ENCODE results near the gene RASA3.

Gene RASA3

DNA sequence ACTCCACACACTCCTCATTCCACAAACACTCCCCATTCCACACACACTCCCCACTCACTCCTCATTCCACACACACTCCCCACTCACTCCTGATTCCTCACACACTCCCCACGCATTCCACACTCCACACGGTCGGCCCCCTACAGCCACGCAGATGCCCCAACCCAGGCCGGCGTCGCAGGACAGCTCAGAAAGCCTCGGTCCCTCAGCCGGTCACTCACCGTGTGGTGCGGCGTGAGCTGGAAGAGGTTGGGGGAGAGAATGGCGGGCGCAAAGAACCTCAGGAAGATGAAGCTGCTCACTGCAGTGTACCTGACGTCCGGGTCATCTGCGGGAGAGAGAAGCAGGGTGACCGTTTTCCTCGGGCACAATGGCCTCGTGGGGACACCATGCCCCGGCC, 119.5 kb downstream of the RASA3 start:
- no peak overlapping the region for H3K4me3 ChIP-seq (ENCODE audit: insufficient read depth, low read depth, low read length)
- no peaks in the 10 kb centered on the region for H3K27me3 ChIP-seq (ENCODE audit: control insufficient read depth, insufficient read depth, low read length, poor library complexity, severe bottlenecking)
- WGBS, 2 experiments: 92 to 94% methylated on average over 21 of the region's 21 CpGs
- H3K9me3 ChIP-seq (ENCODE audit: control insufficient read depth, low read length): no peaks in the 10 kb centered on the region
- no peaks in the 10 kb centered on the region for H3K36me3 ChIP-seq (ENCODE audit: control insufficient read depth, insufficient read depth, low read length)
- H3K27ac ChIP-seq (ENCODE audit: insufficient read depth, low read depth, low read length, poor library complexity, severe bottlenecking): no peak overlapping the region
- no peaks in the 10 kb centered on the region for H3K4me1 ChIP-seq (ENCODE audit: control insufficient read depth, insufficient read depth, low read length)

DNA sequence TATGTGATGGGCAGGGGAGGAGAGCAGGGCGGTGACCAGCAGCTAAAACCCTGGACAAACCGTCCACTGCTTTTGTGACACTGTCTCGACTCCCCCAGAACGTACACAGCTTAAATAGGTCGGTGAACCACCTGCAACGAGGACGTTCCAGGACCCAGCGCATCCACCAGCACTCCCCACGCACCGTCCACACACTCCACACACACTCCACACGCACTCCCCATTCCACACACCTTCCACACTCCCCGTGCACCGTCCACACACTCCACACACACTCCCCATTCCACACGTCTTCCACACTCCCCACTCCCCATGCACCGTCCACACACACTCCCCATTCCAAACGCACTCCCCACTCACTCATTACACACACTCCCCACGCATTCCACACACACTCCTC, 120.3 kb downstream of the RASA3 start:
- WGBS, 2 experiments: 91 to 93% methylated on average over 17 of the region's 17 CpGs
- Histone ChIP-seq H3K27ac (ENCODE audit: insufficient read depth, low read depth, low read length, poor library complexity, severe bottlenecking) (no peak overlapping the region), H3K4me1 (ENCODE audit: control insufficient read depth, insufficient read depth, low read length) (no peaks in the 10 kb centered on the region), H3K4me3 (ENCODE audit: insufficient read depth, low read depth, low read length) (no peak overlapping the region), H3K9me3 (ENCODE audit: control insufficient read depth, low read length) (no peaks in the 10 kb centered on the region), H3K36me3 (ENCODE audit: control insufficient read depth, insufficient read depth, low read length) (no peaks in the 10 kb centered on the region), H3K27me3 (ENCODE audit: control insufficient read depth, insufficient read depth, low read length, poor library complexity, severe bottlenecking) (no peaks in the 10 kb centered on the region)

DNA sequence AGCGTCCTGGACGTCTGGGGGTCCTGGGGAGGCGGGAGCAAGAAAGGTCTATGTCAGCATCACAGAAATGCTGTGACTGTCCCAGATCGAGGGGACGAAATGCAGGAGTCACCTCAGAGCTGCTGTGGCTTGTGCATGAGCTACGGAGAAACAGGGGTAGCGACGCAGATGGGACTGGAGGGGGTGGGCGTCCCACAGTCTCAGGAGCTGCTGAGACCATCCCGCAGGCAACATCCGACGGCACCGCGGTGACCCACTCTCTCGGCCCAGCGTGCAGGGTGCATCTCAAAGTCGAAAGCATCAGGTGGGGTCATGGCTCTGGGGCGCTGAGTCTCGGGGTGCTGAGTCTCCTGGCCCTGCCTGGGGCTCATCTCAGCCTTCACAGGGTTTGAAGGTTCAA, 121.2 kb downstream of the RASA3 start:
- WGBS, 2 experiments: 95% methylated on average over 19 of the region's 19 CpGs
- Histone ChIP-seq H3K4me3 (ENCODE audit: insufficient read depth, low read depth, low read length) (no peak overlapping the region), H3K9me3 (ENCODE audit: control insufficient read depth, low read length) (no peaks in the 10 kb centered on the region), H3K4me1 (ENCODE audit: control insufficient read depth, insufficient read depth, low read length) (no peaks in the 10 kb centered on the region), H3K27me3 (ENCODE audit: control insufficient read depth, insufficient read depth, low read length, poor library complexity, severe bottlenecking) (no peaks in the 10 kb centered on the region), H3K36me3 (ENCODE audit: control insufficient read depth, insufficient read depth, low read length) (no peaks in the 10 kb centered on the region), H3K27ac (ENCODE audit: insufficient read depth, low read depth, low read length, poor library complexity, severe bottlenecking) (no peak overlapping the region)

DNA sequence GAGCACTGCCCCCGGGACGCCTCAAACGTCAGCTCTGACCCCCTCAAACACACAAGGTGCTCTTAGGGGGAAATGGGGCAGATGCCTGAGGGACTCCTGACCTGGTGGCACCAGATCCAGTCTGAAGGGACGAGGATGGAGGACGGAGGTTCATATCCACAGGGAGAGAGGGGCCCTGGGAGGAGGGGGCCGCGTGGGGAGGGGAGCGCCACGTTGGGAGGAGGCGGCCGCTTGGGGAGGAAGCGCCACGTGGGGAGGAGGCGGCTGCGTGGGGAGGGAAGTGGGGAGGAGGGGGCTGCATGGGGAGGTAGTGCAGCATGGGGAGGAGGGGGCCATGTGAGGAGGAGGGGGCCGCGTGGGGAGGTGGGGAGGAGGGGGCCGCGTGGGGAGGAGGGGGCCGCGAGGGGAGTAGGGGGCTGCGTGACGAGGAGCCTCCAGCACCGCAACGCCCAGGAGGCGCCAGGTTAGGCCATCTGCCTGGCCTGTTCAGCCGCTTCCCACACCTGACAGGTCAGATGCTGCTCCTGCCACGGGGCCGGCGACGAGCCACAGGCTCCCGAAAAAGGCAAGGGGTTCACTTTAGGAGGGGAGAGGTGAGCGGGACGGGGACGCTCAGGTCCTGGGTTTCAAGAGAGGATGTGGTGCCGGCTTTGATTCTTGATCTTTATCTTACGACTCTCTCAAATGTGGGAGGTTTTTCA, 121.9 kb downstream of the RASA3 start:
- 89 to 91% methylated on average over 35 to 37 of the region's 37 CpGs for WGBS, 2 experiments
- H3K27me3 ChIP-seq (ENCODE audit: control insufficient read depth, insufficient read depth, low read length, poor library complexity, severe bottlenecking): no peaks in the 10 kb centered on the region
- no peak overlapping the region for H3K4me3 ChIP-seq (ENCODE audit: insufficient read depth, low read depth, low read length)
- H3K27ac ChIP-seq (ENCODE audit: insufficient read depth, low read depth, low read length, poor library complexity, severe bottlenecking): no peak overlapping the region
- no peaks in the 10 kb centered on the region for H3K36me3 ChIP-seq (ENCODE audit: control insufficient read depth, insufficient read depth, low read length)
- no peaks in the 10 kb centered on the region for H3K9me3 ChIP-seq (ENCODE audit: control insufficient read depth, low read length)
- H3K4me1 ChIP-seq (ENCODE audit: control insufficient read depth, insufficient read depth, low read length): no peaks in the 10 kb centered on the region

DNA sequence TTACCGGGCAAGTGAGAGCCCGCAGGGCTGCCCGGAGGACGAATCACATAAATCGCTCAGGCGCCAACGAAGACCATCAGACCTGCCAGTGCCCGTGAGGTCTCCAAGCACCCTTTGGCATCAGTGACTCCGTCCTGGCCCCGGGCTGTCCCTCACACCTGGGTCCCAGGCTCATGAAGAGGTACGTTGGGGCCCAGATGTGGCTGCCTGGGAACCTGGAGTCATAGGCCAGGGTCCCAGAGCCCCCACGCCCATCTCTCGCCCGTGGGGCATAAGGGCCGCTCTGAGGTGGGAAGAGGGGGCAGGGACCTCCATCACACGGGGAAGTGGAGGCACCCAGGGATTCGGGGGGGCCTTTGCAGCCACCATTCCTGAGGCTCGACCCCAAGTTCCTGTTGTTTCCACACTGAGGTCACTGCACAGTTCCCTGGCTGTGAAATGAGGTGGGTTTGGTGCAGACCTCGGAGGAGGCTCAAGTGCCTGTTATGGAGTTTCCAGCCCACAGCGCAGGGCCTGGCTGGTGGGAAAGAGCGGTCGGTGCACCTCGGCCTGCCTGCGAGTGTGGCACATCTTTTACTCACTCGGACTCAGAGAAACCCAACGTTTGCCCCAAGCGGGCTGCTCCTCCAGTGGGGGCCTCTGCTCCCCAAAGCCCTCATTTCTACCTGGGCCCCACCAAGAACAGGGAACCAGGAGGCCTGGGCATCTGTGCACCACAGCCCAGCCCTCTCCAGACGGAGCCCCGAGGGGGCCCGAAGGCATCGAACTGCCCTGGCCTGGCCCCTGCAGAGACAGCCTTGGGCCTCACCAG, 122.6 kb downstream of the RASA3 start:
- Histone ChIP-seq H3K9me3 (ENCODE audit: control insufficient read depth, low read length) (no peaks in the 10 kb centered on the region), H3K4me1 (ENCODE audit: control insufficient read depth, insufficient read depth, low read length) (no peaks in the 10 kb centered on the region), H3K4me3 (ENCODE audit: insufficient read depth, low read depth, low read length) (no peak overlapping the region), H3K27me3 (ENCODE audit: control insufficient read depth, insufficient read depth, low read length, poor library complexity, severe bottlenecking) (no peaks in the 10 kb centered on the region), H3K36me3 (ENCODE audit: control insufficient read depth, insufficient read depth, low read length) (no peaks in the 10 kb centered on the region), H3K27ac (ENCODE audit: insufficient read depth, low read depth, low read length, poor library complexity, severe bottlenecking) (no peak overlapping the region)
- WGBS, 2 experiments: 94 to 95% methylated on average over 31 of the region's 31 CpGs

DNA sequence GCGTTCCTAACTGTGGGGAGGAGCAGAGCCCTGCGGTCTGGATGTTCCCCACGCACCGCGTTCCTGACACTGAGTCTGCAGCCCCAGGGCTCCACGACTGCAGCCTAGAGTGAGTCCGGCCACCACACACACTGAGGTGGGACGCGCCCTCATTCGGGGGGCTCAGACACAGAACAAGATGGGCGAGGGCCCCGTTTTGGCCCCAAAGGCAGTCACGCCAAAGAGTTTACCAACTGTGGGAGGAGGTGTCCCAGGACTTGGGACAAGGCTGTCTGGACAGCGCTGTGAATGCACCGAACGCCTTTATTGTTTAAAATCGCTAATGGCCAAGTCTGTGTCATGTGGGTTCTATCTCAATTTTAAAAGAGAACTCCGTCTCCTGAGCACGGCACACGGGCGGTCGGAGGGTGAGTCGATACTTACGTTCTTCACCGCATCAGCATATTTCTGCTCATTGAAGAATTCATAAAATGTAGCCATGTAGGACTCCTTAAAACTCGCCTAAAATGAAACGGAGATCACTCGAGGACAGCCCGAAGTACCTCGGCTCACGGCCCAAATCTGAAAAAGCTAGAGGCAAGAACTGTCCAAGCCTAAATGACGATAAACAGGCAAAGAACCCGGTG, 123.3 kb downstream of the RASA3 start:
- no peaks in the 10 kb centered on the region for H3K4me1 ChIP-seq (ENCODE audit: control insufficient read depth, insufficient read depth, low read length)
- H3K9me3 ChIP-seq (ENCODE audit: control insufficient read depth, low read length): no peaks in the 10 kb centered on the region
- WGBS, 2 experiments: 90 to 91% methylated on average over 33 of the region's 33 CpGs
- H3K27me3 ChIP-seq (ENCODE audit: control insufficient read depth, insufficient read depth, low read length, poor library complexity, severe bottlenecking): no peaks in the 10 kb centered on the region
- H3K4me3 ChIP-seq (ENCODE audit: insufficient read depth, low read depth, low read length): no peak overlapping the region
- no peaks in the 10 kb centered on the region for H3K36me3 ChIP-seq (ENCODE audit: control insufficient read depth, insufficient read depth, low read length)
- no peak overlapping the region for H3K27ac ChIP-seq (ENCODE audit: insufficient read depth, low read depth, low read length, poor library complexity, severe bottlenecking)

DNA sequence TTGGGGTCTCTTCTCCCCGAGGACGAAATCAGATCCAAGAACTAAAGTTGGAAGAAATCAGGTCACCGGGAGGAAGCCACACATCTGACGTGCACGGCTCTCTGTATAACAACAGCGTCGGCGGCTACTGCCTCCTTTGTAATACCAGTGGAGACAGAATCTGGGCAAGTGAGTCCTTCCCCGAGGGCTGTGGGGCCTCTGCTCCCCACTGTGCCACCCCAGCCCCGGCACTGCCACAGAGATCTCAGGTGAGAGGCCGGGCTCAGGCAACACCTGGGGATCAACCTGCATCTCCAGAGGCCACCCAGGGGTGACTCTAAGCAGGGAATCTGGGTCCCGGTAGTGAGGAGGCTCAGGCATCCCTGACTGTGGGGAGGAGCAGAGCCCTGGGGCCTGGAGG, 124.9 kb downstream of the RASA3 start:
- Histone ChIP-seq H3K27me3 (ENCODE audit: control insufficient read depth, insufficient read depth, low read length, poor library complexity, severe bottlenecking) (no peaks in the 10 kb centered on the region), H3K4me1 (ENCODE audit: control insufficient read depth, insufficient read depth, low read length) (no peaks in the 10 kb centered on the region), H3K9me3 (ENCODE audit: control insufficient read depth, low read length) (no peaks in the 10 kb centered on the region), H3K36me3 (ENCODE audit: control insufficient read depth, insufficient read depth, low read length) (no peaks in the 10 kb centered on the region), H3K4me3 (ENCODE audit: insufficient read depth, low read depth, low read length) (no peak overlapping the region), H3K27ac (ENCODE audit: insufficient read depth, low read depth, low read length, poor library complexity, severe bottlenecking) (no peak overlapping the region)
- 92 to 94% methylated on average over 12 of the region's 12 CpGs for WGBS, 2 experiments

DNA sequence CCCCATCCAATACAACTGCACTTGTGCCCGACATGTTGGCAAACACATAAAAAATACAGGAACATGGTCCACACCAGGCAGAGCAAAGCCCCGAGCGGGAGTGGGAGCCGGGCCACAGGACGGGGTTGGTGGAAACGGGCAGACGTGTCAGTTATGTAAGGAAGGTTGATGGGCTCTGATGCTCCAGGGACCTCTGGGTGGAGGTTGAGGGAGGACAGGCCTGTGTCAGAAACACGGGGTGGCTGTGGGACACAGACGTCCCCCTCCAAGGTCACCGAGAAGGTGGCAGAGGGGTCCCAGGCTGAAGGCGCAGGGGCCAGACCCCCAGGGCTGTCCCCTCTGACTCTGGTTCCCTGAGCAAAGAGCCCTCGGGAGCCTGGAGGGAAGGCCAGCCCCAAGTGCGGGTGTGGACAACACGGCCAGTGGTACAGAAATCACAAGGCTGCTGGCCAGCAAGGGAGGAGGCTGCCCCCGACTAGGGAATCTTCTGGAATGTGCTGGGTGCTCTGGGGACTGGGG, 127.2 kb downstream of the RASA3 start:
- WGBS, 2 experiments: 94% methylated on average over 15 of the region's 15 CpGs
- Histone ChIP-seq H3K27me3 (ENCODE audit: control insufficient read depth, insufficient read depth, low read length, poor library complexity, severe bottlenecking) (no peaks in the 10 kb centered on the region), H3K36me3 (ENCODE audit: control insufficient read depth, insufficient read depth, low read length) (no peaks in the 10 kb centered on the region), H3K4me3 (ENCODE audit: insufficient read depth, low read depth, low read length) (no peak overlapping the region), H3K27ac (ENCODE audit: insufficient read depth, low read depth, low read length, poor library complexity, severe bottlenecking) (no peak overlapping the region), H3K4me1 (ENCODE audit: control insufficient read depth, insufficient read depth, low read length) (no peaks in the 10 kb centered on the region), H3K9me3 (ENCODE audit: control insufficient read depth, low read length) (no peaks in the 10 kb centered on the region)

DNA sequence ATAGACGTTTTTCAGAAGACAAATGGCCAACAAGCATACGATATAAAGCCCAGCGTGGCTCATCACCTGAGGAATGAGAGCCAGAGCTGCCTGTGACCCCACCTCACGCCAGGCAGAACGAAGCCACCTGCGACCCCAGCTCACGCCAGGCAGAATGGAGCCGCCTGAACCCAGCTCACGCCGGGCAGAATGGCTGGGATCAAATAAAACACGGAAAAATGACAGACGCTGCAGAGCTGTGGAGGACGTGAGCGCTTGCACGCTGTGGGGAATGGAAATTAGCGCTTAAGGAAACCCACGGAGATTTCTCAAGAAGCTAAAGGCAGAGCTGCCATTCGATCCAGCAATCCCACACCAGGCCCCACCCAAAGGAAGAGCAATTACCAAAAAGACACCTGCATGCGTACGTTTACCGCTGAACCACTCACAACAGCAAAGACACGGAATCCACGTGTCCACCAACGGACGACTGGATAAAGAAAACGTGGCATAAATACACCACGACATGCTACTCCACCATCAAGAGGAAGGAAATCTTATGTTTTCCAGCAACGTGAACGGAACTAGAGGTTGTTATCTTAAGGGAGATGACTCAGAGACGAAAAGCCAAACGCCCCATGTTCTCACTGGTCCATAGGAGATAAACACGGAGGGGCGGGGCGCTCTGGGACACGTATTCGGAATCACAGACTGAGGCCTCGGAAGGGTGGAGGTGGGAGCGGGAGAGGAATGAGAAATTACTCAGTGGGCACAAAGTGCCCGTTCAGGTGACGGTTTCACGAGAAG, 127.8 kb downstream of the RASA3 start:
- Histone ChIP-seq H3K36me3 (ENCODE audit: control insufficient read depth, insufficient read depth, low read length) (no peaks in the 10 kb centered on the region), H3K27ac (ENCODE audit: insufficient read depth, low read depth, low read length, poor library complexity, severe bottlenecking) (no peak overlapping the region), H3K27me3 (ENCODE audit: control insufficient read depth, insufficient read depth, low read length, poor library complexity, severe bottlenecking) (no peaks in the 10 kb centered on the region), H3K4me3 (ENCODE audit: insufficient read depth, low read depth, low read length) (no peak overlapping the region), H3K4me1 (ENCODE audit: control insufficient read depth, insufficient read depth, low read length) (no peaks in the 10 kb centered on the region), H3K9me3 (ENCODE audit: control insufficient read depth, low read length) (no peaks in the 10 kb centered on the region)
- 91 to 94% methylated on average over 41 of the region's 41 CpGs for WGBS, 2 experiments
